Activated T-cell treated with anti-CD3 and anti-CD28 coated beads, Interleukin-2, amount 50 U/mL, for 24 hours (primary cell): ENCODE measurements around the gene ISG20L2.
"Not testable (repeated sequence)": the region's sequence is repeated elsewhere in the genome, so short reads cannot be mapped to it uniquely, and the experiment has no call there.

ENCODE experiments used
- DNase-seq: peaks from one replicate; pipeline ENCODE4 v3.0.0-alpha.2; 2020
- H3K27ac Mint-ChIP-seq: 2 replicates; pipeline ENCODE4 v1.8.0; 2020; ENCODE audit warnings: mild to moderate bottlenecking, mixed read lengths
- H3K27me3 Mint-ChIP-seq: 2 replicates; pipeline ENCODE4 v1.8.0; 2020; ENCODE audit warnings: mixed read lengths
- H3K36me3 Mint-ChIP-seq: 2 replicates; pipeline ENCODE4 v1.8.0; 2020; ENCODE audit warnings: low read depth, mixed read lengths
- H3K4me1 Mint-ChIP-seq: 2 replicates; pipeline ENCODE4 v1.8.0; 2020; ENCODE audit warnings: low read depth, mixed read lengths
- H3K4me3 Mint-ChIP-seq: 2 replicates; pipeline ENCODE4 v1.8.0; 2020; ENCODE audit warnings: mild to moderate bottlenecking, moderate library complexity, mixed read lengths
- H3K9me3 Mint-ChIP-seq: 2 replicates; pipeline ENCODE4 v1.8.0; 2020; ENCODE audit warnings: mixed read lengths

Gene ISG20L2

DNA sequence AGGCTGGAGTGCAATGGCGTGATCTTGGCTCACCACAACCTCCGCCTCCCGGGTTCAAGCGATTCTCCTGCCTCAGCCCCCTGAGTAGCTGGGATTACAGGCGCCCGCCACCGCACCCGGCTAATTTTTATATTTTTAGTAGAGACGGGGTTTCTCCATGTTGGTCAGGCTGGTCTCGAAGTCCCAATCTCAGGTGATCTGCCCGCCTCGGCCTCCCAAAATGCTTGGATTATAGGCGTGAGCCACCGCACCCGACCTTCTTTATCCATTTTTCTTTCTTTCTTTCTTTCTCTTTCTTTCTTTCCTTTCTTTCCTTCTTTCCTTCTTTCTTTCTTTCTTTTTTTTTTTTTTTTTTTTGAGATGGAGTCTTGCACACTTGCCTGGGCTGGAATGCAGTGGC lies 36.6 kb upstream of the ISG20L2 start:
- Mint-ChIP-seq H3K4me1 (peaks cover 24% of the 10 kb centered on the region), H3K36me3 (peaks cover 21% of the 10 kb centered on the region)
- DNase-seq, H3K4me3 Mint-ChIP-seq, H3K9me3 Mint-ChIP-seq, H3K27me3 Mint-ChIP-seq, H3K27ac Mint-ChIP-seq: not testable (repeated sequence)

DNA sequence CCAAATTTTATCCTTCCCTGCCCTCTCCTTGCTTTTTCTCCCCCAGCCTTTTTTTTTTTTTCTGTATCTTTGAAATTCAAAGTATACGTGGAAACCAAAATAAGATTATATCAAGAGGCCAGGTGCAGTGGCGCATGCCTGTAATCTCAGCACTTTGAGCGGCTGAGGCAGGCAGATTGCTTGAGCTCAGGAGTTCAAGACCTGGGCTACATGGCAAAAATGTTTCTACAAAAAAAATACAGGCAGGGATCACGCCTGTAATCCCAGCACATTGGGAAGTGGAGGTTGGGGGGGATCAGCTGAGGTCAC lies 32.2 kb upstream of the ISG20L2 start:
- Mint-ChIP-seq H3K9me3 (no peaks in the 10 kb centered on the region), H3K4me3 (no peak overlapping the region), H3K27me3 (no peaks in the 10 kb centered on the region), H3K27ac (no peak overlapping the region), H3K36me3 (no peaks in the 10 kb centered on the region), H3K4me1 (peaks cover 2% of the 10 kb centered on the region)
- no peak for DNase-seq

DNA sequence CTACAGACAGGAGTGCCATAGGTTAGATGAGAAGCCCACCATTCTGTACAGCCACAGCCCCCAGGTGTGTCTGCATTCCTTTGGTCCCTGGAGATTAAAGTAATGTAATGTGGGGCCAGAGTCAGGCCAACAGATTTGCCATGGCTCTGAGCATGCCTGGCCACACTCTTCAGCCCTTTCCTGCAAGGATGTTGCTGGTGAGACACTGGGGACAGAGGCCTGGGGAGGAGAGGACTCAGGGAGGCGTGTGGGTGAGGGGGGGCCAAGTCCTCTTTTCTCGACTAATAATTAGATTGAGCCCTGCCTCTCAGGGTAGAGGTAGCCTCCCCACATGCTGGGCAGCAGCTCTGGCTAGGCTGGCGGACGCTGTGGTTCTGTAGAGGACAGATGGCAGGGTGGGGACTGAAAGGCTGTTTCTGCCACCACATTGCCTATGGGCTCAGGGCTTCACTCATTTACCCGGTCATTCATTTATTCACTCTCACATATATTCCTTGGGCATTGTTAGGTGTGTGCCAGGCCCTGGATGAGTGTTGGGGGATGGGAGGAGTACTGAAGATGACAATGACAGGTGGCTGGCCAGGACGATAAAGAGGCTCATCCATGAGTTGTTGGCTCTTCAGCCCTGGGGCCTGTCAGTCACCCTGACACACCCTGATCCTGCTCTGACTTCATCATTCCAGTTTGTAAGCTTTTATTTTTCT lies 31.7 kb upstream of the ISG20L2 start:
- H3K4me1 Mint-ChIP-seq: peaks cover 3% of the 10 kb centered on the region
- H3K27ac Mint-ChIP-seq: no peak overlapping the region
- H3K27me3 Mint-ChIP-seq: no peaks in the 10 kb centered on the region
- DNase-seq: no peak
- H3K36me3 Mint-ChIP-seq: no peaks in the 10 kb centered on the region
- H3K9me3 Mint-ChIP-seq: no peaks in the 10 kb centered on the region
- no peak overlapping the region for H3K4me3 Mint-ChIP-seq

DNA sequence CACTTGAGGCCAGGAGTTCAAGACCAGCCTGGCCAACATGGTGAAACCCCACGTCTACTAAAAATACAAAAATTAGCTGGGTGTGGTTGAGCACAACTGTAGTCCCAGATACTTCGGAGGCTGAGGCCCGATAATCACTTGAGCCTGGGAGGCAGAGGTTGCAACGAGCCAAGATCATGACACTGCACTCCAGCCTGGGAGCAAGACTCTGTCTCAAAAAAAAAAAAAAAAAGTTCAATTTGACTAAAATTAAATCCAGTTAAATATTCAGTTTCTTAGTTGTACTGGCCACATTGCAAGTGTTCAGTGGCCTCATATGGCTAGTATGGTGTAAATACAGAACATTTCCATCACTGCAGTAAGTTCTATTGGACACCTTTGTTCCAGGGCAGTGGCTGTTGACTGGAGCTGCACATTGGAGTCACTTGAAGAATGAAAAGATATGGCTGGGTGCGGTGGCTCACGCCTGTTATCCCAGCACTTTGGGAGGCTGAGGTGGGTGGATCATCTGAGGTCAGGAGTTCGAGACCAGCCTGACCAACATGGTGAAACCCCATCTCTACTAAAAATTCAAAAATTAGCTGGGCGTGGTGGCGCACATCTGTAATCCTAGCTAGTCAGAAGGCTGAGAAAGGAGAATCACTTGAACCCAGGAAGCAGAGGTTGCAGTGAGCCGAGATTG lies 29.1 kb upstream of the ISG20L2 start:
- H3K27ac Mint-ChIP-seq, H3K27me3 Mint-ChIP-seq, H3K36me3 Mint-ChIP-seq, H3K9me3 Mint-ChIP-seq, H3K4me3 Mint-ChIP-seq: not testable (repeated sequence)
- DNase-seq: peak; percentile 12
- peaks cover 14% of the 10 kb centered on the region for H3K4me1 Mint-ChIP-seq

DNA sequence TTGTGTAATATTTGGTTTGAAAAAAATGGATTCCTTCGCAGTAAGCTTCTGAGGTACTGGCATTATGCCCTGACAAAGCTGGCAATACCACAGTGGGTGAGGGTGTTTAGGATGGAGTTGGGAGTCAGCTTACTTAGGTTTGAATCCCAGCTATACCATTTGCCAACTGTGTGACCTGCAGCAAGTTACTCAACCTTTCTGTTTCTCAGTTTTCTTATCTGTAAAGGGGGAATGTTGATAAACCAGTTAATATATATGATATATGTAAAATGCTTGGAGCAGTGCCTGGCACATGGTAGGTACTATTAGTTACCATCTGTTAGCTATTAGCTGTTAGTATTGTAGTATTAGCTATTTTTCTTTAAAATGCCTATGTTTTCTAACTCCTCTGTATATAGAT lies 27.8 kb upstream of the ISG20L2 start:
- Mint-ChIP-seq H3K36me3 (peaks cover 7% of the 10 kb centered on the region), H3K4me3 (no peak overlapping the region), H3K4me1 (peaks cover 19% of the 10 kb centered on the region), H3K27me3 (no peaks in the 10 kb centered on the region), H3K9me3 (no peaks in the 10 kb centered on the region), H3K27ac (no peak overlapping the region)
- DNase-seq: no peak

DNA sequence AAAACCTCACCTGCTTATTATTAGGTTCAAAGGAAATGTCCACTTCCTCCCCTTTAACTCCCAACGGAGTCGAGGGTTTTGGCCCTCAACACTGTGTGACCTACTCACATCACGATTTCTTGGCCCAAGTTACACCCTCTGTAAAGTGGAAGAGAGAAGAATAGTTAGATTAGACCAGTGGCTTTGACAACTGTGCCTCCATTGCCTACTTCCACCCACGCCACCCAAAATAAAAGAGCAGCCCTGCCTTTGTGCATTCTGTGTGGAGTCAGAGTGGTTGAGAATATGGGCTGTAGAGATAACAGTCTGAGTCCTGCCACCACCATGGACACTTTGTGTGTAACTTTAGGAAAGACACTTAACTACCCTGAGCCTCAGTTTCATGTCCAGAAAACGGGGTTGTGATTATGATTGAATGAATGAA lies 27.0 kb upstream of the ISG20L2 start:
- Mint-ChIP-seq H3K9me3 (no peaks in the 10 kb centered on the region), H3K27me3 (no peaks in the 10 kb centered on the region), H3K36me3 (peaks cover 12% of the 10 kb centered on the region), H3K27ac (no peak overlapping the region), H3K4me1 (peaks cover 19% of the 10 kb centered on the region), H3K4me3 (no peak overlapping the region)
- DNase-seq: no peak

DNA sequence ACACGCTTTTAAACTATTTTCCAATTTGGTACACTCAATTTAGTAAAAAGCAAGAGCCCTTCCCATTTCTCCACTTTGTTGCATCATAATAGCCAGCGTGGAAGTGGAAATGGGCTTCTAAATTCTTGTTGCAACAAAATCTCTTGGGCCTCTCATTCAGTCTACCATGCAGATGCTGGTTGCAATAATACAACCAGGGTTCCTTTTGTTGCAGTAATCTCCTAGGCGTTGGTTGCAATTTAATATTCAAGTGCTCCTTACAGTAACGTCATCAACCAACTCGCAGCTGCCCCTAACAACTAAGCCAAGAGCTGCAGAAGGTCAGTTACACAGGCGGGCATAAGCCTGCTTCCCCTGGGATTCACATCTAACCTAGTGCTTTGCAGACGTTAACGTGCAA lies 25.7 kb upstream of the ISG20L2 start:
- DNase-seq: no peak
- H3K4me3 Mint-ChIP-seq: no peak overlapping the region
- peaks cover 25% of the 10 kb centered on the region for H3K36me3 Mint-ChIP-seq
- peaks cover 22% of the 10 kb centered on the region for H3K4me1 Mint-ChIP-seq
- H3K27ac Mint-ChIP-seq: no peak overlapping the region
- no peaks in the 10 kb centered on the region for H3K9me3 Mint-ChIP-seq
- H3K27me3 Mint-ChIP-seq: no peaks in the 10 kb centered on the region

DNA sequence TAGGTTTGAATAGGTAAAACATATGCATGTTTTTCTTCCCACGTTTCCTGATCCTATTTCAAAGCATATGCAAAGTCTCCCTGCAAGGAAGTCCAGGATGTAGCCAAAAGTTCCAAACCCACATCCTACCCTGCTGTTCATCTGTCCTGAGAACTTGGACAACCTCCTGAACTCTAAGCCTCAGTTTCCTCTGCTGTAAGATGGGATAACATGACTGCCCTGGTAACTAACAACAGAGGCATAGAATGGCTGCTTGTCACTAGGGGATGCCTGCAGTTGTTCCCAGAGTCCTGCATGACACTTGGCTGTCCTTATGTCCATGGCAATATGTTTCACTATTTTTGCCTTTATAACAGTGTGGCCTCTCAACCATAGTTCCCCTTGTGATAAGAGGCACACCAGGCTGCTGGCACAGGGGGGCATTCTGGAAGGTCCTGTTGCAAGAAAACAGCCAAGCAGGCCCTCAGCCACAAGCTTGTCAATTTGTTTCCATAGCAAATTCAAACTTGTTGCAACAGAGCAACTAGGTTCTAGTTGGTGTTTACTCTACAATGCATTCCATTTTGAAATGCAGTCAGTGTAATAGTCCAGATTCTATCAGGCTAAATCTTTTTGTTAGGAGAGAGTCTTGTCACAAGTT lies 24.4 kb upstream of the ISG20L2 start:
- peak overlapping the region; percentile 95 for H3K4me3 Mint-ChIP-seq
- no peaks in the 10 kb centered on the region for H3K9me3 Mint-ChIP-seq
- H3K27me3 Mint-ChIP-seq: no peaks in the 10 kb centered on the region
- peak overlapping the region; percentile 74 for H3K27ac Mint-ChIP-seq
- H3K36me3 Mint-ChIP-seq: peaks cover 37% of the 10 kb centered on the region
- H3K4me1 Mint-ChIP-seq: peaks cover 34% of the 10 kb centered on the region
- DNase-seq: no peak

DNA sequence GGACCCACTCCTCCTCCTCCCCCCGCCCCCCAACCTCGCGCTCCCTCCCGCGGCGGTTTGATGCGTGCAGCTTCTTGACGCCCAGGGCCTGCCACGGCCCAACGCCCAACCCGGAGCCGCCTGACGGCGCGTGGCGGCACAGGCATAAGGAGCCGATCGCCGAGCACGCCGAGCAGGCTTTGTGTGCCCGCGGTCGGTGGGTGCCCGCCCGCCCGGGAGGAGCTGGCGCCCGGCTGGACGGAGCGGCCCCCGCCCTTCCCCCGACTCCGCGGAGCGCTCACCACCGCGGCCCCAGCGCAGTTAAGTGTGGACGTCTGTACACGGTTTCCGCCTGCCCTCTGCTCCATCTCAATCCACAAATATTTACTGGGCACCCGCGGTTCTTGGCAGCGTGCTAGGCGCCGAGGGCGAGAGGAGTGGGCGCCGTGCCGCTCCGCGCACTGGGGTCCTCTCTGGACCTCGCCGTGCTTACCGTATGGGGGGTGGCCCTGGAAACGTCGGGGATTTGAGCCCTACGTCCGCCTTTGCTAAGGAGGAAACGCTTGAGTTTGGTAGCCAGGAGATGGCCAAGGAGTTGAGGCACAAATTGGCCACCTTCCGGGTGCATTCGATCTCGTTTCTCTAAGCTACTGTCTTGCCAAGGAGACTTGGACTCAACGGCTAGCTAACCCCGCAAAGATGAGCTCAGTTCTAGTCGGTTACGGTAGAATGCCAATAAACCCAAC lies 23.4 kb upstream of the ISG20L2 start:
- Mint-ChIP-seq H3K4me1 (peaks cover 43% of the 10 kb centered on the region), H3K36me3 (peaks cover 45% of the 10 kb centered on the region), H3K9me3 (no peaks in the 10 kb centered on the region), H3K27me3 (no peaks in the 10 kb centered on the region), H3K27ac (peak overlapping the region; percentile 96), H3K4me3 (peak overlapping the region; percentile 95)
- peak; percentile 97 for DNase-seq

DNA sequence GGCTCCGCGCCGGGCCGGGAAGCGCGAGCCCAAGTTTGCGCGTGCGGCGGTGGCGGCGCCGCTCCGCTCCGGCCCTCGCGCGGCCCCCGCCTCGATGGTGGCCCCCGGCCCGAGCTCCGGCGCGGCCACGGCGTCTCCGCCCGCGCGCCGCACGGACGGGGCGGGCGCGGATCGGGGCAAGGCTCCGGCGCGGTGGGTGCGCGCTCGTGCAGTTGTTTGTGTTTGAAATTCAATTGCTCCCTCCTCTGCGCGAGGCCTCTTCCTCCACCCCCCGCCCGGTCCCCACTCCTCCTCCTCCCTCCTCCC lies 22.8 kb upstream of the ISG20L2 start, which contains the start of gene HDGF:
TSS of gene HDGF (minus strand) at position 225 of the 306 bp plus-strand sequence. CDS start 246 bp downstream, outside the sequence.
- peak within 1 kb of the TSS; percentile 96 for H3K27ac Mint-ChIP-seq
- H3K4me1 Mint-ChIP-seq: peaks cover 48% of the 10 kb centered on the region
- no peak for DNase-seq
- H3K36me3 Mint-ChIP-seq: peaks cover 49% of the 10 kb centered on the region
- no peaks in the 10 kb centered on the region for H3K27me3 Mint-ChIP-seq
- H3K9me3 Mint-ChIP-seq: no peaks in the 10 kb centered on the region
- H3K4me3 Mint-ChIP-seq: peak within 1 kb of the TSS; percentile 95

DNA sequence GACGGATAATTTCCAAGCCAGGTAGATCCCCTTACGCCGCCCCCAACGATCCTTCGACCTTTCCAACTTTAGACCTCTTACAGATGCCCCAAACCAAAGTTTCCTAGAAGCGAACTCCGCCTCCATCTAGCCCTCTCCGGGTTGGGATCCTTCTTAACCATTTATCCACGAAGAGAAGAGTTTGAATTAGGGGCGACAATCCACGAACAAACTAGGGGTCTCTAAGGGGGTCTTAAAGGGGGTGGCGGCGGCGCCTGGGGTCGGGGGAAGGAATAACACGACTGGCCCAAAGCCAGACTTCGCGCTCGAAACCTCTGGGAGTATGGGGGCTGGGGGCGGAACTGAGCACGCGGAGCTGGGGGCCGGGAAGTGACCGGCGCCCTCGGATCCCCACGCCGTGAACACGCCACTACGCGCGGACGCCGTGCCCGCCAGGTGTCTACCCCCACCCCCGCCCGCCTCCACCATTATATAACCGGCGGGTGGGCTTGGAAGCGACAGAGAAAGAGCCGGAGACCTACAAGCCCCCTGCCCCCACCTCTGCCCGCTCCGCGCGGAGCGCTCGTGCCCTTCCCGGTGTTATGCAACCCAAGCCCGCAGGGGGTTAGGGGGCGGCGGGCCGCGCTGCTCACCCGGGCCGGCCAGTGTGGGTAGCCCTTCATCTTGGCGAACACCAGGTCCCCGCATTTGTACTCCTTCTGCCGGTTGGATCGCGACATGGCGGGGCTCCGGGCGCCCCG lies 22.3 kb upstream of the ISG20L2 start:
- Mint-ChIP-seq H3K4me3 (peak overlapping the region; percentile 95), H3K27ac (peak overlapping the region; percentile 96), H3K9me3 (no peaks in the 10 kb centered on the region), H3K4me1 (peaks cover 53% of the 10 kb centered on the region), H3K27me3 (no peaks in the 10 kb centered on the region), H3K36me3 (peaks cover 54% of the 10 kb centered on the region)
- DNase-seq: peak; percentile 72

DNA sequence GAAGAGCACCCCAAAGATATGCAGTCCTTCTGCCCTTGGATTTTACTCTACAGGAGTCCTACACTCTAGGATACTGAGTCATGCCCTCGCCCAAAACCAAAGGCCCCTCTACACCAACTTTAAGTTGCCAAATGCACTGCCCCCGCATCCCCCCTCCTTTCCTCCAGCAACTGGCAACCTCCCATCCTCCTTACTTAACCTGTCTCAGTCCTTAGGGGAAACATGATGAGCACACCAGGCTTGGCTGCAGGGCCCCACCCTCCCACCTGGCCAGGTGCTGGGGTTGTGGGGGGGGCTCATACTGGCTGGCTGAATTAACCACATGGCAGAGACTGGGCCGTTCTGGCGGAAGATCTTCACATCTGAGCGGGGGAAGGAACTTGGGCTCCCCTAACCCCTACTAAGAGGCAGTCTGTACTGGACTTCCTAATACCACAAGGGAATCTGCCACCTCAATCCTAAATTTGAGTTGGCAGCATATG lies 21.7 kb upstream of the ISG20L2 start:
- peak overlapping the region; percentile 96 for H3K27ac Mint-ChIP-seq
- no peaks in the 10 kb centered on the region for H3K9me3 Mint-ChIP-seq
- peak overlapping the region; percentile 95 for H3K4me3 Mint-ChIP-seq
- peaks cover 60% of the 10 kb centered on the region for H3K36me3 Mint-ChIP-seq
- H3K27me3 Mint-ChIP-seq: no peaks in the 10 kb centered on the region
- peaks cover 57% of the 10 kb centered on the region for H3K4me1 Mint-ChIP-seq
- peak; percentile 72 for DNase-seq

DNA sequence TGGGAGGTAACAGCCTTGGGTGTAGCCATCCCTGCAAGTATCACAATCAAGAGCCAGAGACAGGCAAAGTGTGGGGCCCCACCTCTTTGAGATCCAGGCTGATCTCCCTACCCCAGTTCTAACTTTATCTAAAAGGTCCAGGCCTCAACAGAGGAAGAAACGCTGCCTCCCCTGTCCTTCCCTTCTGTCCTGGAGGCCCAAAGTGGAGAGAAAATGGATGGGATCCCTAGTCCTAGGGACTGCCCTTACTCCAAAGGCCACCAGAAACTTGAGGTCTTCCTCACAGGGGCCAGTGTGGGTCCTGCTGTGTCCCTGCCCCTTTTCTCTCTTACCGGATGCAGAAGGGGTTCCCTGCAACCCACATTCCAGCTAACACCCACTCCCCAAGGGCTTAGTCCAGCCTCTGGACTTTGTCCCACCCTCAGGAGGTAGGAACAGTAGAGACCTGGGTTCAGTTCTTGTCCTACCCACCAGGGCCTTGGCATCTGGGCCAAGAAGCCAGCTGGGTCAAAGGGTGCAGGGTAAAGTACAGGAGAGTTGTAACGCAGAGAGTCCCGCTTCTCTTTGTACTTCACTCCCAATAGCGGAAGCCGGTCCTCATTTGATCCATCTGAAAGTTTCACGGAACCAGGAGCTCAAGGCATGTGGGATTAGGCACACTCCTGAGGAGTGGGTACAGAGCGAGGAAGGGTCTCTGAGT lies 21.0 kb upstream of the ISG20L2 start:
- H3K27ac Mint-ChIP-seq: peak overlapping the region; percentile 96
- no peaks in the 10 kb centered on the region for H3K27me3 Mint-ChIP-seq
- H3K4me3 Mint-ChIP-seq: peak overlapping the region; percentile 95
- H3K36me3 Mint-ChIP-seq: peaks cover 67% of the 10 kb centered on the region
- peak; percentile 44 for DNase-seq
- H3K4me1 Mint-ChIP-seq: peaks cover 58% of the 10 kb centered on the region
- H3K9me3 Mint-ChIP-seq: no peaks in the 10 kb centered on the region
